ENCODE measurements around the gene CD200. TPM values are rescaled to one million over a fixed set of nuclear protein-coding genes. Genes with fewer than 3 reads are reported as not detected.
A peak's percentile ranks its signal among the peaks of the same experiment; 100 is the strongest.

CD200 gene
- total RNA-seq, 1 donor from 2014 or later = 42.1 TPM

- Mint-ChIP-seq H3K36me3 (ENCODE audit: insufficient read depth) (peaks cover 6% of the 10 kb centered on the region), H3K9me3 (ENCODE audit: low read depth) (no peaks in the 10 kb centered on the region), H3K27ac (peak overlapping the region; percentile 97), H3K4me3 (ENCODE audit: low read depth) (peak overlapping the region; percentile 84), H3K27me3 (no peaks in the 10 kb centered on the region), H3K4me1 (ENCODE audit: low read depth) (peaks cover 36% of the 10 kb centered on the region)
- no peak for TF ChIP-seq CTCF (IDR thresholded peaks at IDR 0.05; ENCODE audit: unreplicated experiment)
- no peak for DNase-seq (ENCODE audit: low spot score, unreplicated experiment)
Observed at GRCh38 chr3:112334691-112335433, 1.9 kb downstream of the CD200 start.

- Mint-ChIP-seq H3K9me3 (ENCODE audit: low read depth) (no peaks in the 10 kb centered on the region), H3K27ac (no peak overlapping the region), H3K4me3 (ENCODE audit: low read depth) (peak overlapping the region; percentile 84), H3K27me3 (no peaks in the 10 kb centered on the region), H3K36me3 (ENCODE audit: insufficient read depth) (peaks cover 6% of the 10 kb centered on the region), H3K4me1 (ENCODE audit: low read depth) (peaks cover 36% of the 10 kb centered on the region)
- DNase-seq (ENCODE audit: low spot score, unreplicated experiment) = no peak
- no peak for TF ChIP-seq CTCF (IDR thresholded peaks at IDR 0.05; ENCODE audit: unreplicated experiment)
Observed at GRCh38 chr3:112335434-112335781, 2.5 kb downstream of the CD200 start.

GRCh38 chr3:112338021-112338726 is 5.2 kb downstream of the CD200 start:
- no peak for DNase-seq (ENCODE audit: low spot score, unreplicated experiment)
- no peak overlapping the region for H3K27ac Mint-ChIP-seq
- no peak overlapping the region for H3K4me3 Mint-ChIP-seq (ENCODE audit: low read depth)
- TF ChIP-seq CTCF (IDR thresholded peaks at IDR 0.05; ENCODE audit: unreplicated experiment) = no peak
- H3K4me1 Mint-ChIP-seq (ENCODE audit: low read depth) = peaks cover 39% of the 10 kb centered on the region
- H3K9me3 Mint-ChIP-seq (ENCODE audit: low read depth) = peaks cover 3% of the 10 kb centered on the region
- H3K36me3 Mint-ChIP-seq (ENCODE audit: insufficient read depth) = peaks cover 17% of the 10 kb centered on the region
- no peaks in the 10 kb centered on the region for H3K27me3 Mint-ChIP-seq

- H3K36me3 Mint-ChIP-seq (ENCODE audit: insufficient read depth) = peaks cover 17% of the 10 kb centered on the region
- H3K27me3 Mint-ChIP-seq = no peaks in the 10 kb centered on the region
- no peak for DNase-seq (ENCODE audit: low spot score, unreplicated experiment)
- peaks cover 3% of the 10 kb centered on the region for H3K9me3 Mint-ChIP-seq (ENCODE audit: low read depth)
- H3K4me1 Mint-ChIP-seq (ENCODE audit: low read depth) = peaks cover 39% of the 10 kb centered on the region
- H3K4me3 Mint-ChIP-seq (ENCODE audit: low read depth) = no peak overlapping the region
- no peak overlapping the region for H3K27ac Mint-ChIP-seq
- no peak for TF ChIP-seq CTCF (IDR thresholded peaks at IDR 0.05; ENCODE audit: unreplicated experiment)
Observed at GRCh38 chr3:112338727-112339056, 5.7 kb downstream of the CD200 start.

GRCh38 chr3:112339134-112339533 is 6.2 kb downstream of the CD200 start:
- peaks cover 3% of the 10 kb centered on the region for H3K9me3 Mint-ChIP-seq (ENCODE audit: low read depth)
- peaks cover 37% of the 10 kb centered on the region for H3K4me1 Mint-ChIP-seq (ENCODE audit: low read depth)
- peaks cover 19% of the 10 kb centered on the region for H3K36me3 Mint-ChIP-seq (ENCODE audit: insufficient read depth)
- no peaks in the 10 kb centered on the region for H3K27me3 Mint-ChIP-seq
- no peak overlapping the region for H3K27ac Mint-ChIP-seq
- DNase-seq (ENCODE audit: low spot score, unreplicated experiment) = no peak
- H3K4me3 Mint-ChIP-seq (ENCODE audit: low read depth) = no peak overlapping the region
- TF ChIP-seq CTCF (IDR thresholded peaks at IDR 0.05; ENCODE audit: unreplicated experiment) = no peak
